Right lobe of liver (tissue), 6 donors: ENCODE measurements around the gene CSTF1. TPM values are rescaled to one million over a fixed set of nuclear protein-coding genes. Genes with fewer than 3 reads are reported as not detected.

ENCODE experiments used
- ATAC-seq, 4 donors: fragments of 200-7000 bp; cut with Tn5 transposase; one replicate each; pipeline ENCODE4 v1.9.1; 2020; ENCODE audit warnings: mild to moderate bottlenecking in 4 of 4, moderate library complexity in 4 of 4
- DNase-seq, 3 donors: peaks; one replicate each; pipeline ENCODE4 v3.0.0-alpha.2; 2020
- H3K27ac ChIP-seq, 3 donors: fragments of 200-600 bp; one replicate each; pipeline ENCODE4 v1.8.0; 2022
- H3K27me3 ChIP-seq, 2 donors: fragments of 200-600 bp; one replicate each; pipeline ENCODE4 v1.8.0; 2022
- H3K36me3 ChIP-seq, 4 donors: fragments of 200-600 bp; sonication (generic) in 1 of 4; one replicate each; pipeline versions ENCODE4 v1.5.1 to v1.8.0; 2017 to 2022; ENCODE audit warnings: control low read depth in 1 of 4
- H3K4me1 ChIP-seq, 4 donors: fragments of 200-600 bp; sonication (generic) in 1 of 4; one replicate each; pipeline versions ENCODE4 v1.5.1 to v1.8.0; 2017 to 2022; ENCODE audit warnings: control low read depth in 1 of 4
- H3K4me3 ChIP-seq, 3 donors: fragments of 200-600 bp; one replicate each; pipeline ENCODE4 v1.8.0; 2022
- H3K9me3 ChIP-seq, 4 donors: fragments of 200-600 bp; sonication (generic) in 1 of 4; one replicate each; pipeline versions ENCODE4 v1.5.1 to v1.8.0; 2017 to 2022; ENCODE audit warnings: control low read depth in 1 of 4
- CTCF ChIP-seq, 4 donors: fragments of 200-600 bp in 3 of 4; fragments of 450-650 bp in 1 of 4; IDR thresholded peaks; one replicate each; pipeline versions ENCODE4 v1.5.1 to v1.8.0; 2016 to 2022; ENCODE audit warnings: antibody characterized with exemption in 4 of 4, mild to moderate bottlenecking in 2 of 4
- POLR2A ChIP-seq: fragments of 450-650 bp; IDR thresholded peaks from one replicate; pipeline ENCODE4 v1.6.1; 2017; ENCODE audit warnings: antibody characterized with exemption, mild to moderate bottlenecking
- WGBS: methylation state at CpG from one replicate; pipeline ENCODE4 v1.1.6; 2018; ENCODE audit warnings: low coverage, low lambda C conversion rate; ENCODE audit not compliant: insufficient coverage; ENCODE audit errors: missing lambda C conversion rate; 5-methylcytosine and 5-hydroxymethylcytosine counted together
- intact Hi-C, 2 donors: fragments of 100-400 bp; cut with DNase I; formaldehyde crosslinking; loops; one replicate each; pipeline versions ENCODE4 v1.11.2 to v1.14.1; 2022
- total RNA-seq, 6 experiments: library from RNA; depleted of rRNA in 2 of 6; stranded (reverse); fragments of >200 nt in 2 of 6; fragmentation: NEBNext Ultra II Directional in 3 of 6; extraction: Animal tissue kit (Norgen Biotek cat#: 25700) in 3 of 6; gene quantifications; one replicate each; pipeline versions ENCODE4 v1.1.0 to v1.2.4, GENCODE V29; 2016 to 2023
- donor health status: DM: no; HTN: yes; CAD: no.
- donor health status: DM: no; HTN: no; CAD: no.
- donor health status: DM: no; HTN: no; CAD: no.
- donor health status: DM: no; HTN: yes; CAD: no.
- donor health status: DM: no; HTN: yes; CAD: no.

The CSTF1 gene
- total RNA-seq, 6 experiments from 2014 or later = 14.9 to 27.2 (median 16.6) TPM

GRCh38 chr20:56371977-56372376, 20.5 kb upstream of the CSTF1 start:
- no peaks in the 10 kb centered on the region for H3K4me1 ChIP-seq
- no peaks in the 10 kb centered on the region for H3K27me3 ChIP-seq
- H3K9me3 ChIP-seq = no peaks in the 10 kb centered on the region
- intact Hi-C loops = no loop called here
- ATAC-seq (no peak), DNase-seq (no peak)
- no peak overlapping the region for H3K4me3 ChIP-seq
- peaks cover 0 to 10% (median 5%) of the 10 kb centered on the region in 4 donors for H3K36me3 ChIP-seq
- no peak overlapping the region for H3K27ac ChIP-seq
- WGBS = 92% methylated on average over 9 of the region's 11 CpGs
- TF ChIP-seq POLR2A (no peak), CTCF (IDR thresholded peaks at IDR 0.05) (no peak)

GRCh38 chr20:56372850-56373249, 19.6 kb upstream of the CSTF1 start:
- H3K27me3 ChIP-seq = no peaks in the 10 kb centered on the region
- H3K36me3 ChIP-seq = peaks cover 0 to 4% (median under 1%) of the 10 kb centered on the region in 4 donors
- intact Hi-C loops = no loop called here
- no peak for TF ChIP-seq CTCF (IDR thresholded peaks at IDR 0.05)
- no peak for TF ChIP-seq POLR2A
- no peak overlapping the region for H3K4me3 ChIP-seq
- H3K4me1 ChIP-seq = no peaks in the 10 kb centered on the region
- no peaks in the 10 kb centered on the region for H3K9me3 ChIP-seq
- DNase-seq (no peak), ATAC-seq (no peak)
- H3K27ac ChIP-seq = no peak overlapping the region
- WGBS = 54% methylated on average over 1 of the region's 1 CpG

GRCh38 chr20:56373942-56374341, 18.5 kb upstream of the CSTF1 start:
- no peaks in the 10 kb centered on the region for H3K4me1 ChIP-seq
- H3K27ac ChIP-seq = no peak overlapping the region
- 27% methylated on average over 1 of the region's 1 CpG for WGBS
- peak in 3 of 4 donors; percentile 48 to 93 (median 56) for ATAC-seq
- TF ChIP-seq POLR2A (no peak), CTCF (IDR thresholded peaks at IDR 0.05) (no peak)
- peaks cover 0 to 4% (median 0%) of the 10 kb centered on the region in 4 donors for H3K36me3 ChIP-seq
- no peaks in the 10 kb centered on the region for H3K9me3 ChIP-seq
- H3K4me3 ChIP-seq = no peak overlapping the region
- no peaks in the 10 kb centered on the region for H3K27me3 ChIP-seq
- intact Hi-C loops = no loop called here
- no peak for DNase-seq

- ATAC-seq (no peak), DNase-seq (no peak)
- Histone ChIP-seq H3K27me3 (no peaks in the 10 kb centered on the region), H3K9me3 (no peaks in the 10 kb centered on the region), H3K4me3 (no peak overlapping the region), H3K27ac (no peak overlapping the region), H3K4me1 (no peaks in the 10 kb centered on the region), H3K36me3 (no peaks in the 10 kb centered on the region)
- intact Hi-C loops = no loop called here
- 74% methylated on average over 2 of the region's 2 CpGs for WGBS
- TF ChIP-seq CTCF (IDR thresholded peaks at IDR 0.05) (no peak), POLR2A (no peak)
These were observed 16.1 kb upstream of the CSTF1 start for GRCh38 chr20:56376331-56376730.

- Histone ChIP-seq H3K9me3 (no peaks in the 10 kb centered on the region), H3K27me3 (no peaks in the 10 kb centered on the region), H3K27ac (no peak overlapping the region), H3K4me3 (no peak overlapping the region), H3K36me3 (no peaks in the 10 kb centered on the region), H3K4me1 (no peaks in the 10 kb centered on the region)
- DNase-seq (no peak), ATAC-seq (no peak)
- 90% methylated on average over 3 of the region's 3 CpGs for WGBS
- TF ChIP-seq POLR2A = no peak
- no peak for TF ChIP-seq CTCF (IDR thresholded peaks at IDR 0.05)
- intact Hi-C loops = no loop called here
These were observed 14.1 kb upstream of the CSTF1 start for GRCh38 chr20:56378386-56378785.
